PFSK-1 (cell line): ENCODE measurements around the gene SYNGAP1.

Experiments
- FOXP2 ChIP-seq: optimal IDR thresholded peaks from 2 replicates; pipeline ENCODE3; 2011; ENCODE audit warnings: borderline replicate concordance, control low read depth, inconsistent platforms; ENCODE audit not compliant: insufficient read depth; ENCODE audit errors: extremely low read length, extremely low read depth
- POLR2AphosphoS5 ChIP-seq: IDR thresholded peaks from 2 replicates; pipeline ENCODE4 v1.6.1; 2012; ENCODE audit warnings: low read depth, mild to moderate bottlenecking, control low read depth, low read length, moderate library complexity
- SIN3A ChIP-seq: IDR thresholded peaks from 2 replicates; pipeline ENCODE4 v1.6.1; 2012; ENCODE audit warnings: mild to moderate bottlenecking, low read length, moderate library complexity, borderline replicate concordance; ENCODE audit not compliant: insufficient read depth
- TAF1 ChIP-seq: IDR thresholded peaks from 2 replicates; pipeline ENCODE4 v1.6.1; 2012; ENCODE audit warnings: low read length, control low read depth, borderline replicate concordance; ENCODE audit not compliant: insufficient read depth
- TF ChIP-seq, protein P1 (sequence below), 2 experiments: IDR thresholded peaks; 2 replicates each; pipeline versions ENCODE4 v1.6.1 to v1.8.0; 2011 to 2012; ENCODE audit warnings: low read depth in 2 of 2, low read length in 2 of 2, control low read depth in 1 of 2, inconsistent platforms in 1 of 2, mild to moderate bottlenecking in 1 of 2, moderate library complexity in 1 of 2; ENCODE audit not compliant: insufficient read depth in 1 of 2

GRCh38 chr6:33455051-33455450 is 35.2 kb downstream of the SYNGAP1 start:
- TF ChIP-seq POLR2AphosphoS5 (no peak), FOXP2 (no peak), SIN3A (no peak), TAF1 (no peak)
- TF ChIP-seq, protein P1, sequence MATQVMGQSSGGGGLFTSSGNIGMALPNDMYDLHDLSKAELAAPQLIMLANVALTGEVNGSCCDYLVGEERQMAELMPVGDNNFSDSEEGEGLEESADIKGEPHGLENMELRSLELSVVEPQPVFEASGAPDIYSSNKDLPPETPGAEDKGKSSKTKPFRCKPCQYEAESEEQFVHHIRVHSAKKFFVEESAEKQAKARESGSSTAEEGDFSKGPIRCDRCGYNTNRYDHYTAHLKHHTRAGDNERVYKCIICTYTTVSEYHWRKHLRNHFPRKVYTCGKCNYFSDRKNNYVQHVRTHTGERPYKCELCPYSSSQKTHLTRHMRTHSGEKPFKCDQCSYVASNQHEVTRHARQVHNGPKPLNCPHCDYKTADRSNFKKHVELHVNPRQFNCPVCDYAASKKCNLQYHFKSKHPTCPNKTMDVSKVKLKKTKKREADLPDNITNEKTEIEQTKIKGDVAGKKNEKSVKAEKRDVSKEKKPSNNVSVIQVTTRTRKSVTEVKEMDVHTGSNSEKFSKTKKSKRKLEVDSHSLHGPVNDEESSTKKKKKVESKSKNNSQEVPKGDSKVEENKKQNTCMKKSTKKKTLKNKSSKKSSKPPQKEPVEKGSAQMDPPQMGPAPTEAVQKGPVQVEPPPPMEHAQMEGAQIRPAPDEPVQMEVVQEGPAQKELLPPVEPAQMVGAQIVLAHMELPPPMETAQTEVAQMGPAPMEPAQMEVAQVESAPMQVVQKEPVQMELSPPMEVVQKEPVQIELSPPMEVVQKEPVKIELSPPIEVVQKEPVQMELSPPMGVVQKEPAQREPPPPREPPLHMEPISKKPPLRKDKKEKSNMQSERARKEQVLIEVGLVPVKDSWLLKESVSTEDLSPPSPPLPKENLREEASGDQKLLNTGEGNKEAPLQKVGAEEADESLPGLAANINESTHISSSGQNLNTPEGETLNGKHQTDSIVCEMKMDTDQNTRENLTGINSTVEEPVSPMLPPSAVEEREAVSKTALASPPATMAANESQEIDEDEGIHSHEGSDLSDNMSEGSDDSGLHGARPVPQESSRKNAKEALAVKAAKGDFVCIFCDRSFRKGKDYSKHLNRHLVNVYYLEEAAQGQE (IDR thresholded peaks at IDR 0.05; ENCODE audit: insufficient read depth in 1 of 2, low read depth in 2 of 2, low read length in 2 of 2): no peak
